Panc1 (cell line): ENCODE measurements around the gene EYS. TPM values are rescaled to one million over a fixed set of nuclear protein-coding genes. Genes with fewer than 3 reads are reported as not detected.

Experiments used
- ATAC-seq: fragments of 200-7000 bp; cut with Tn5 transposase; 2 replicates; pipeline ENCODE4 v1.9.1; 2020; ENCODE audit warnings: mild to moderate bottlenecking, moderate library complexity
- BruUV-seq: library from RNA; stranded (reverse); fragments of 400-500 nt; replicated peaks from 2 replicates; lab custom pipeline; 2021; lab: Mats Ljungman, UMichigan
- CTCF ChIA-PET: fragments of 300-600 bp; sonication (Branson Sonifier 250); formaldehyde crosslinking; loops from one replicate; lab custom pipeline; 2022; ENCODE audit warnings: antibody characterized with exemption; lab: Charles Lee
- POLR2A ChIA-PET: fragments of 300-600 bp; sonication (Branson Sonifier 250); formaldehyde crosslinking; loops from one replicate; lab custom pipeline; 2022; ENCODE audit warnings: antibody characterized with exemption; lab: Charles Lee
- DNase-seq: peaks from one replicate; pipeline ENCODE4 v3.0.0-alpha.2; 2010; ENCODE audit warnings: low read depth, low spot score
- H3K27ac ChIP-seq: 2 replicates; pipeline ENCODE4 v1.5.1; 2011; ENCODE audit warnings: mild to moderate bottlenecking, low read length, inconsistent platforms
- H3K27me3 ChIP-seq: fragments of 200-500 bp; sonication (Bioruptor generic); 2 replicates; pipeline ENCODE4 v1.6.0; 2014; ENCODE audit warnings: low read length, inconsistent platforms; ENCODE audit not compliant: control insufficient read depth, insufficient read depth
- H3K36me3 ChIP-seq: fragments of 200-500 bp; sonication (Bioruptor generic); 2 replicates; pipeline ENCODE4 v1.5.1; 2014; ENCODE audit warnings: inconsistent platforms, mild to moderate bottlenecking, low read length, moderate library complexity; ENCODE audit not compliant: control insufficient read depth, insufficient read depth
- H3K4me1 ChIP-seq: 2 replicates; pipeline ENCODE4 v1.5.1; 2011; ENCODE audit warnings: inconsistent platforms, mild to moderate bottlenecking, low read length, moderate library complexity; ENCODE audit not compliant: control insufficient read depth, insufficient read depth
- H3K4me3 ChIP-seq, 2 experiments: 2 replicates each; pipeline ENCODE4 v1.5.1; 2011 to 2012; ENCODE audit warnings: low read depth in 2 of 2, low read length in 2 of 2, mild to moderate bottlenecking in 2 of 2, inconsistent platforms in 1 of 2, moderate library complexity in 1 of 2
- H3K9me3 ChIP-seq: fragments of 200-500 bp; sonication (Bioruptor generic); 2 replicates; pipeline ENCODE4 v1.5.1; 2014; ENCODE audit warnings: low read depth, mild to moderate bottlenecking, inconsistent platforms, low read length, moderate library complexity; ENCODE audit not compliant: control insufficient read depth, insufficient read depth
- CTCF ChIP-seq: fragments of 450-650 bp; IDR thresholded peaks from 2 replicates; pipeline ENCODE4 v1.5.1; 2017; ENCODE audit warnings: mild to moderate bottlenecking
- POLR2AphosphoS5 ChIP-seq: IDR thresholded peaks from 2 replicates; pipeline ENCODE4 v1.6.1; 2012; ENCODE audit warnings: mild to moderate bottlenecking, low read depth, low read length, moderate library complexity
- REST ChIP-seq, 2 experiments: IDR thresholded peaks; 2 replicates each; pipeline ENCODE4 v1.6.1; 2011 to 2012; ENCODE audit warnings: low read depth in 2 of 2, control low read depth in 1 of 2, low read length in 1 of 2, mild to moderate bottlenecking in 1 of 2, moderate library complexity in 1 of 2; ENCODE audit not compliant: insufficient read depth in 1 of 2
- SIN3A ChIP-seq: IDR thresholded peaks from 2 replicates; pipeline ENCODE4 v1.6.1; 2012; ENCODE audit warnings: low read depth, mild to moderate bottlenecking, low read length, moderate library complexity, borderline replicate concordance; ENCODE audit not compliant: insufficient read depth
- TCF7L2 ChIP-seq: IDR thresholded peaks from 2 replicates; pipeline ENCODE4 v1.6.1; 2011; ENCODE audit warnings: mild to moderate bottlenecking, low read depth, low read length, inconsistent platforms
- in situ Hi-C: cut with HindIII; loops from 2 replicates; pipeline ENCODE4 v1.10.0; 2016; ENCODE audit warnings: low sequenced_read_pairs, low pct_unique_long_range_greater_than_20kb
- intact Hi-C: fragments of 100-400 bp; cut with micrococcal nuclease; formaldehyde crosslinking; loops from one replicate; pipeline ENCODE4 v1.10.0; 2022; ENCODE audit not compliant: unreplicated experiment
- total RNA-seq: library from RNA; stranded (reverse); gene quantifications from one replicate; pipeline ENCODE4 v1.2.1, GENCODE V29; 2021; ENCODE audit not compliant: unreplicated experiment

Gene EYS
- total RNA-seq, 1 experiment from 2014 or later = not detected

GRCh38 chr6:64522859-64523258 lies 1184.2 kb downstream of the EYS start:
- intact Hi-C loops (no loop called here), in situ Hi-C loops (no loop called here)
- Histone ChIP-seq H3K27ac (no peak overlapping the region), H3K9me3 (0 out of 2 replicates have a peak, but pooled peaks cover 3% of the 10 kb centered on the region), H3K27me3 (no peaks in the 10 kb centered on the region), H3K36me3 (no peaks in the 10 kb centered on the region), H3K4me3 (no peak overlapping the region), H3K4me1 (no peaks in the 10 kb centered on the region)
- DNase-seq (no peak), ATAC-seq (no peak)
- no TSS peak for BruUV-seq
- TF ChIP-seq POLR2AphosphoS5 = no peak
- no peak for TF ChIP-seq REST (IDR thresholded peaks at IDR 0.05; ENCODE audit: insufficient read depth in 1 of 2, low read depth in 2 of 2, low read length in 1 of 2)
- no peak for TF ChIP-seq TCF7L2
- no peak for TF ChIP-seq SIN3A
- TF ChIP-seq CTCF = no peak
- ChIA-PET POLR2A (interaction anchor here (0.6 kb wide), 1 partner anchor 597 kb away, joined by 7 read pairs; no protein-coding TSS in a partner anchor), CTCF (no interaction called here)

GRCh38 chr6:64520050-64520449 lies 1187.0 kb downstream of the EYS start:
- ATAC-seq = no peak
- DNase-seq = peak; percentile 43
- Histone ChIP-seq H3K27ac (no peak overlapping the region), H3K36me3 (no peaks in the 10 kb centered on the region), H3K4me1 (no peaks in the 10 kb centered on the region), H3K4me3 (no peak overlapping the region), H3K27me3 (no peaks in the 10 kb centered on the region), H3K9me3 (no peaks in the 10 kb centered on the region)
- POLR2A ChIA-PET = no interaction called here
- no peak for TF ChIP-seq TCF7L2
- no TSS peak for BruUV-seq
- CTCF ChIA-PET = no interaction called here
- in situ Hi-C loops (no loop called here), intact Hi-C loops (no loop called here)

GRCh38 chr6:64516393-64516792 lies 1190.6 kb downstream of the EYS start:
- no peaks in the 10 kb centered on the region for H3K9me3 ChIP-seq
- no TSS peak for BruUV-seq
- H3K27ac ChIP-seq = no peak overlapping the region
- H3K36me3 ChIP-seq = no peaks in the 10 kb centered on the region
- no peaks in the 10 kb centered on the region for H3K4me1 ChIP-seq
- TF ChIP-seq CTCF (no peak), REST (IDR thresholded peaks at IDR 0.05; ENCODE audit: insufficient read depth in 1 of 2, low read depth in 2 of 2, low read length in 1 of 2) (no peak), POLR2AphosphoS5 (no peak), SIN3A (no peak), TCF7L2 (no peak)
- no peaks in the 10 kb centered on the region for H3K27me3 ChIP-seq
- intact Hi-C loops = no loop called here
- no peak for ATAC-seq
- in situ Hi-C loops = no loop called here
- H3K4me3 ChIP-seq = no peak overlapping the region
- POLR2A ChIA-PET = no interaction called here
- no peak for DNase-seq
- CTCF ChIA-PET = no interaction called here
